NCI-H69 (cell line): ENCODE measurements around the gene PXK.
"Not testable (repeated sequence)": the region's sequence is repeated elsewhere in the genome, so short reads cannot be mapped to it uniquely, and the experiment has no call there.

ENCODE experiments used
- DNase-seq: peaks from one replicate; lab custom pipeline; 2025; lab: John Stamatoyannopoulos, UW

The PXK gene

DNA sequence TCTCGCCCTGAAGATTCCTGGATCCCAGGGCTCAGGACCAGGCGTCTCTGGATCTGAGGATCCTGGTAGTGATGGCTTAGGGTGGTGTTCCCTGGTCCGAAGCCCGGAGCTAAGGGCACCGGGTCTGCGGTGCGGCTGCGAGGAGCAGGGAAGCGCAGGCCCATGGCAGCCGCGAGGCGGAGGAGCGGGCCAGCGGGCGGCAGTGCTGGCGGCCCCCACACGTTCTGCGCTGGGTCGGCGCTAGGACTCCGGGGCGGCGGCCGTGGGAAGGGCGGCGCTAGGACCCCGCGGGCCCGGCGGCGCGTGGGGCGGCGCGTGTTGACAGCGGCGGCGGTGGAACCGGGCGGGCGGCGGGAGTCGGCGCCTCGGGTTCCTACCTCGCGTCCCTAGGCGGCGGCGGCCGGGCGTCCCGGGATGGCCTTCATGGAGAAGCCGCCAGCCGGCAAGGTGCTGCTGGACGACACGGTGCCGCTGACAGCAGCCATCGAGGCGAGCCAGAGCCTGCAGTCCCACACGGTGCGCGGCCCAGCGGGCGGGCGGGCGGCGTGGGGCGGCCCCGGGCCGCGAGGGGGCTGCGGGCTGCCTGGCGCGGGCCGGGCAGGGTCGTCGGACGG is at the start of gene PXK:
PXK (plus strand) TSS at position 318 of the 614 bp plus-strand sequence; CDS start at position 415, 97 bp downstream.
- peak; percentile 81 for DNase-seq

DNA sequence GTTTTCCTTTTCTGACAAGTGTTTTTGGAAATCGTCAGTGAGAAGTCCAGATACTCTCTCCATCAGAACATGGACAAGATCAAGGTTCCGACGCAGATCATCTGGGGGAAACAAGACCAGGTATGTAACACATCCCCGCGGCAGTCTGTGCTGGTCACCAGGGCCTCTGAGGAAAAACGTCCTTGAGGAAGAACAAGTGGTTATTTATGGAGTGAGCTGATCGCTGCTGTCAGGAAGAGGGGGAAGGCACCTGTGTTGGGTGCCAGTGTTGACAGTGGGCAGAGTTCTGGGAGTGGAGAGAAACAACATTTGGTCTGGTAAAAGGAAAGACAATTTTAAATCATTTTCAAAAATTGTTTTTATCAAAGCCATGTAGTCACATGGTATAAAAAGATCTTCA is 47.4 kb upstream of the PXK start:
- DNase-seq: no peak

DNA sequence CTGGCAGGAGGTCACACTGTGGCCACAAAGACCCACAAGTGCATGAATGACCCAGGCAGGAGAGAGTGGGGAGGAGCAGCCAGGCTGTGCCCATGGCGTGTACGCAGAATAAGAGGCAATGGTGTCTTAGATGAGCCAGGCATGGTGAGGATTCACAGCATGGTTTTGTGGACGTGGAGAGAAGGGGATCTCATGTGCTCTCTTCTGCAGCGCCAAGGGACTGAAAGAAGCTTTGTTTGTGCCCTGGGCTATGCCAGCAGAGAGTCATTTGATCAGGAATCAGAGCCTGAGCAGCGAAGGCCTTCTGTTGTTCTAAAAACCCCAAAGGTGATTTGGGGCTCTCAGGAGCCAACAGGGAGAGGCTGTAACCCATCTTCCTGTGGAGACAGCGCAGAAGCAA is 45.3 kb upstream of the PXK start:
- DNase-seq: no peak

DNA sequence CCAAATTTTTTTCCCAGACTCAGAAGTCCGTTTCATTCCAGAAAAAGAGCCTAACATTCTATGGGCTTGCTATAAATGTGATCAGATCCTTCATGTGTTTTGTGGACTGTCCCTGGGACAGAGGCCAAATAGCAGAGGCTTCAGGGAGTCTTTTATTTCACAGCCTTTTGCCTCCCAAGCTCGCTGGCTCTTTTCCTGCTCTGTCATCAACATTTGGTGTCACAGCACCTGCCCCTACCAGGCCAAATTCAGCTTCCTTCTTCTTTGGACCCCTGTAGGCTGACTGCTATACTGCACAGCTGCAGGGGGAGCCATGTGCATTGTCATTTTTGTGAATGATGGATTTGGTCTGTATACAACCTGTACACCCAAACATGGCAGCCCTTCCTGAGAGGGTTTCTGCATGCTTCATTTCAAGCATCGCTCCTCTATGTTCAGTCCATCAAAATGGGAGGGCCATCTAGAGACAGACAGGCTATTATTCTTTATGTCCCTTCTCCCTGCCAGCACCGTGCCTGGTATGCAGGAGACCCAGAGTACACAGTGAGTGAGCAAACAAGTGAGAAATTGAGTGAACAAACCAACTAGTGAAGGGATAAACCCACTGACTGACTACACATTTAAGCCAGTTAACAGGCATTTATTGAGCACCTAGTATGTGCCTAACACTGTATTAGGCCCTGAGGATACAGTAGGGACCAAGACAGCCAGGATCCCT is 44.5 kb upstream of the PXK start:
- DNase-seq: no peak

DNA sequence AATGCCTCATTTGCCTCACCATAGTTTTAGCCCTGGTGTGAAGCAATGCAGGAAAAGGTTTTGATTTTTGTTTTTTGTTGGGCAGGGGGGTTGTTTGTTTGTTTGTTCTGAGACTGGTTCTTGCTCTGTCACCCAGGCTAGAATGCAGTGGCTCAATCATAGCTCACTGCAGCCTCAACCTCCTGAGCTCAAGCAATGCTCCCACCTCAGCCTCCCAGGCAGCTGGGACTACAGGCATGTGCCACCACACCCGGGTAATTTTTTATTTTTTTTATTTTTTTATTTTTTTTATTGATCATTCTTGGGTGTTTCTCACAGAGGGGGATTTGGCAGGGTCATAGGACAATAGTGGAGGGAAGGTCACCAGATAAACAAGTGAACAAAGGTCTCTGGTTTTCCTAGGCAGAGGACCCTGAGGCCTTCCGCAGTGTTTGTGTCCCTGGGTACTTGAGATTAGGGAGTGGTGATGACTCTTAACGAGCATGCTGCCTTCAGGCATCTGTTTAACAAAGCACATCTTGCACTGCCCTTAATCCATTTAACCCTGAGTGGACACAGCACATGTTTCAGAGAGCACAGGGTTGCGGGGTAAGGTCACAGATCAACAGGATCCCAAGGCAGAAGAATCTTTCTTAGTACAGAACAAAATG is 43.6 kb upstream of the PXK start:
- not testable (repeated sequence) for DNase-seq

DNA sequence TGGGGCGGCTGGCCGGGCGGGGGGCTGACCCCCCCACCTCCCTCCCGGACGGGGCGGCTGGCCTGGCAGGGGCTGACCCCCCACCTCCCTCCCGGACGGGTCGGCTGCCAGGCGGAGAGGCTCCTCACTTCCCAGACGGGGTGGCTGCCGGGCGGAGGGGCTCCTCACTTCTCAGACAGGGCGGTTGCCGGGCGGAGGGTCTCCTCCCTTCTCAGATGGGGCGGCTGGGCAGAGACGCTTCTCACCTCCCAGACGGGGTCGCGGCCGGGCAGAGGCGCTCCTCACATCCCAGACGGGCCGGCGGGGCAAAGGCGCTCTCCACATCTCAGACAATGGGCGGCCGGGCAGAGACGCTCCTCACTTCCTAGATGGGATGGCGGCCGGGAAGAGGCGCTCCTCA is 42.2 kb upstream of the PXK start:
- not testable (repeated sequence) for DNase-seq

DNA sequence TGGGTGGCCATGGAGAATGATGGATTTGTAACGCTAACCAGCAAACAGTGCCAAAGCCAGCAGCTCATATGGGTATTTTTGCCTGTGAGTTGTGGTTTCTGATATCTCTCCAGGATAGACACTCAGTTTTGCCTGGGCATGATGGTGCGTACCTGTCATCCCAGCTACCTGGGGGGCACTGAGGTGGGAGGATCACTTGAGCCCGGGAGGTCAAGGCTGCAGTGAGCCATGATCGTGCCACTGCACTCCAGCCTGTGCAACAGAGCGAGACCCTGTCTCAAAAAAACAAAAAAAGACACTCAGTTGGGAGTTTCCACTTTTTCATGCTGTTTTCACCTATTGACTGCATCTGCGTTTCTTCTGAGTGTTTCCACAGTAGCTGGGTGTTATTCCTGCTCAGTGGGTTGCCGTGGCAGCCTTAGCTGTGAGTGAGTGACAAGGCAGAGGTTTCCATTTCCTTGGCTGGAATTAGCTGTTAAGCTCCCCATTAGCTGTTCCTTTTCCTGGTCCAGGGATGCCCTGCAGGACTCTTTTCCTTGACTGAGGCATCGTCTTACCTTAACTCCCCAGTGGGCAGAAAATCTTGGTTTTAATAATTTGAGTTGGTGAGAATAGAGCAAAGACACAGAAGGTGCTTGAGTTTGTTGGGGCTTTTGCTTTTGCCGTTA is 40.9 kb upstream of the PXK start:
- DNase-seq: no peak

DNA sequence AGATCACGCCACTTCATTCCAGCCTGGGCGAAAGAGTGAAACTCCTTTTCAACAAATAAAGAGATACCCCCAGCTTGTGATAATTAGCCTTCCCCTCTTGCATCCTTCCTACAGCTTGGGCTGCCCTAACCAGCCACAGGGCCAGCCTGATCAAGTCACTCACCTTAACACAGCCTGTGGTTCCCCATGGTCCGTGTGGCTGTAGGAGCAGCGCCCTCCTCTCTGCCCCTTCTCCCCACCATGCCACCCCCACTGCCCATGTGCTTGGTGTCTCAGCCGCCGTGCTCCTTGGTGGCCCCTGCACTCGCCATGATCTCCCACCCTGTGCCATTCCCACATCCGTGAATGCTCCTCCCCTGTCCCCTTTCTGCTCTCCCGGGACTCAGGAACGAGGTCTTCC is 39.8 kb upstream of the PXK start:
- DNase-seq: no peak

DNA sequence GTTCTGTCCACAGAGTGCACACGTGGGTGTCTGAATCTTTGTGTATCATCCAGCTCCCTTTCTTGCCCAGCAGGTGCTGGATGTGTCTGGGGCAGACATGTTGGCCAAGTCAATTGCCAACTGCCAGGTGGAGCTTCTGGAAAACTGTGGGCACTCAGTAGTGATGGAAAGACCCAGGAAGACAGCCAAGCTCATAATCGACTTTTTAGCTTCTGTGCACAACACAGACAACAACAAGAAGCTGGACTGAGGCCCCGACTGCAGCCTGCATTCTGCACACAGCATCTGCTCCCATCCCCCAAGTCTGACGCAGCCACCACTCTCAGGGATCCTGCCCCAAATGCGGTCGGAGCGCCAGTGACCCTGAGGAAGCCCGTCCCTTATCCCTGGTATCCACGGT is 39.2 kb upstream of the PXK start:
- no peak for DNase-seq

DNA sequence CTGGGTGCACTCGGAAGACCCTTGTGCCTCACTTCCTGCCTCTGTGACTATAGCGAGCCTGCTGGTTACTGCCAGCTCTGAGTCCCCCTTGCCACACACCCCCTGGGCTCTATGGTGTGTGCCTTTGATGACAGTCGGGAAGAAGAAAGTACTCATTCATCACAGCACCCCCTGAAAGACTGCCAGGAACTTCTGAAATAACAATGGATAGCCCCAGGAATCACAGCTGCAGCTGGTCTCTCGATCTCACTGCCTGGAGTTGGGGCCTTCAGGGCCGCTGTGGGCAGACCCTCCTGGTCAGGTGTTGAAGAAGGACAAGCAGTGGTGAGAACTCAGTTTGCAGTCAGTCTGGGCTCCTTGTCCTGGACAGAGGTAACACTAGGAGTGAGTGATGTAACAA is 36.4 kb upstream of the PXK start:
- DNase-seq: no peak

DNA sequence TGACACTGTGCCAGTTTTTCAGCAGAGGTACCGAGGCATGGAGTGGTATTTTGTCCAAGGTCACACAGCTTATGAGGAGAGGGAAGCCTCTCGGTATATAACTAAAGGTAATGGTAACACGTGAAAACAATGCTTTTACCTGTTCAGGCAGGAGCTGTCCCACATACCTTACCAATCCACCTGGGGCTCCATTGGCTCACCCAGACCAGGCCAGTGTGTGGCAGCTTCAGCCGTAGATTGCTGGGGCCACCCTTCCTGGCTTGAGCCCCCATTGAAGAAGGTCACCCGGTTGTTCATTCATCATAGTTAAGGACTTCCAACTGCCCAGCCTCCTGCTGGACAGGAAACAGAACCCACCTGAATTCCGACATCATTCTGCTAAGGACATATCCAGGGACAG is 35.8 kb upstream of the PXK start:
- no peak for DNase-seq

DNA sequence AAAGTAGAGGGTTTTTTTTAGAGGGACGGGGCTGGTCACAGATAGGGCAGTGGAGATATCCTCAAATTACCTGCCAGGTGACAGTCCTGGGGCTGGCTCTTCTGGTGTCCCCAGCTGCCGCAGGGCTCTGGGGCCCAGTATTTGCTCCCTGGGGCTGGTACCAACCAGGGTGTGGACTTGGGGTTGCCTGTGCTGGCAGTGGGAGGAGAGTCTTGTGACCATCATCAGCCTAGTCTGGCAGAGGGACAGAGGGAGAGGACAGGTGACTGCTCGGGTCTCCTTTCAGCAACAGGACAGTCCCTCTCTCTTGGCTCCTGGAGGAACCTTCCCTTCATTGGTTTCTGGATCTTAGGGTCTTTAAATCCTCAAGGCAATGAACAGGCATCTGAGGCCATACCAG is 34.5 kb upstream of the PXK start:
- DNase-seq: no peak

DNA sequence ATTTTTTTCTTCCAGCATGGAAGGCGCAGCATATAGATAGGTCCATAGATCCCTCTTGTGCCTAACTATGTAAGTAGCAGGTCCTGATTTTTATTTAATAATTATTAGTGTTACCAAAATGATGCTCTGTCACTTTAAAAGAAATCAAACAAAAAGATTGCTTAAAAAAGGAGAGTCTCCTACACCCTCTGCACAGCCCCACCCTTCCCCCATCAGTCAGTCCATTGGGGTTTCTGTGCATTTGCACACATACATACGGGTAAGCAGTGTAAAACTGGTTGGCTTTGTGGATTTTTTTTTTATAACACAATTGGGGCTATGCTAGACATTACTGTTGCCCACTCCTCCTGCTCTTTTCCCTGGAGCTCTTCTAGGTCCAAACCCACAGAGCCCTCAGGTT is 33.6 kb upstream of the PXK start:
- DNase-seq: no peak

DNA sequence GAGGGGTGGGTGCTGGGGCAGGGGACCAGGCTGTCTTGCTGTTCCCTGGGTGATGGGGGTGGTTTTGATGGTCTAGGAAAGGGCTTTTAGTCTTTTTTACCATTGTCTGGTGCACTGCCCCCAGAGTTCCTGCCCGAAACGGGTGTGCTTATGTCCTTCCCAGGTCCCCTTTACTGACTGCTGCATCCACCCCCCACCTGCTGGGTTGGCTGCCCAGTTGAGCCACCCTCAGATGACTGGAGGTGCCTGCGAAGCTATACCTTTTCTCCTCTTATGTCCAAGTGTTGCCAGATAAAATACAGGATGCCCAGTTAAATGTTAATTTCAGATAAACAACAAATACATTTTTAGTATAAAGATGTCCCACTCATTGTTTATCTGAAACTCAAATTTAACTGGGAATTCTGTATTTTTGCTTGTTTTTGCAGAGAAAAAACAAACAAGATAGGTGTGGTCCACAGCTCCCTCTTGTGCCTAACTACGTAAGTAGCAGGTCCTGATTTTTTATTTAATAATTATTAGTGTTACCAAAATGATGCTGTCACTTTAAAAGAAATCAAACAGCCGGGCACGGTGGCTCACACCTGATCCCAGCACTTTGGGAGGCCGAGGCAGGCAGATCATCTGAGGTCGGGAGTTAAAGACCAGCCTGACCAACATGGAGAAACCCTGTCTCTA is 32.7 kb upstream of the PXK start:
- peak; percentile 14 for DNase-seq

DNA sequence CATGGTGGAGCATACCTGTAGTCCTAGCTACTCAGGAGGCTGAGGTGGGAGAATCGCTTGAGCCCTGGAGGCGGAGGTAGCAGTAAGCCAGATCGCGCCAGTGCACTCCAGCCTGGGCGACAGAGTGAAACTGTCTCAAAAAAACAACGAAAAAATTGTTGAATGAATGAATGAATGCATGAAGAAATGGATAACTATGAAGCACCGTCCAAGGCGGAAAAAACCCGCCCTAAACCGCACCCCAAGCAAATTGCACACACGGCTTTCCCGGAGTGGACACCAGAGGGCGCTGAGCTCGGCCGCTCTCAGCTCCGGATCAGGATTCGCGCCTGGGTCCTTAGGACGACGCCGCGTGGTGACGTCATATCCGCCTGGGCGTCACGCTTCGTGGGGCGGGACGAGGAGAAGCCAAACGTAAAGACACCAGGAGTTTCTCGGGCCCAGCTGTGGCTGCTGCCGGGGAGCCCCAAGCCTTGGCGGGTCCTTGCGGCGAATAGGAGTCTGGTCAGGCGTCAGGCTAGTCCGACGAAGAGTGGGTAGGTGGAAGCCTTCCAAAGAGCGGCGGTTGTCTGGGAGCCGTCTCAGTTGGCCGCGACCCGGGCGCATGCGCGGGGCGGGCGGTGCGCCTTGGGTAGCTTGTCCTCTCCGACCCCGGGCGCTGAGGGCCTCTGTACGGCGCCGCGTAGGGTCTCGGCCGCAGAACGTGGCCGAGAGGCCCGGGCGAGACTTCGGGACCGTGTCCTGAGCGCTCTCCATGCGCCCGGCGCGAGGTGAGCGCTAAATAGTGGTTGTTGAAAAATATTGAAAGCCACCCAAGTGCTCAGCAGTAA is 26.6 kb upstream of the PXK start, which contains the start of the genes HTD2 and RPP14:
HTD2 (plus strand) TSS at position 639 of the 830 bp plus-strand sequence. CDS start 11,094 bp downstream, outside the sequence.
RPP14 (plus strand) TSS at position 364 of the 830 bp plus-strand sequence. CDS start 4,085 bp downstream, outside the sequence.
- DNase-seq: peak; percentile 95

DNA sequence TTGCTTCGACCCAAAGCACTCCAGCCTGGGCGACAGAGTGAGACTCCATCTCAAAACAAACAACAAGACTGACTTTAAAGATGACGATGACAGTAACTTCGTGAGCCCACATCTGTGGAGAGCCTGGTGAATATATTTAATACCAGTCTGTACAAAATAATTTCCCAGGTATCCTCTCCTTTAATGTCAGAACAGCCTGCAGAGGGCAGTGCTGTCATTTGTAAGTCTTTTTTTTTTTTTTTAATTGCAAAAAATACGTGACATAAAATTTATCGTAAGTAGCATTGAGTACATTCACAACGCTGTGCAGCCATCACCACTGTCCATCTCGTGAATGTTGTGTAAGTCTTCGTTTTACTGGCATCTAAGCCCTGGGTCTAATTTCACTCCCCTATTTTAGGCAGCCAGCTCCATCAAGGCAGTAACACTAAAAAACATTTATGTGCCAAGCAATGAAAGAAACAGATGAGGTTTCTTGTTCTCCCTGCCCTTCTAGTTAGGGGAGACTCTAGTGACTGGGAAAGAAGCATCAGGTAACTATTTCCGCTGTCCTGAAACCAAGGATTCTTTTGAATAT is 25.0 kb upstream of the PXK start:
- peak; percentile 23 for DNase-seq

DNA sequence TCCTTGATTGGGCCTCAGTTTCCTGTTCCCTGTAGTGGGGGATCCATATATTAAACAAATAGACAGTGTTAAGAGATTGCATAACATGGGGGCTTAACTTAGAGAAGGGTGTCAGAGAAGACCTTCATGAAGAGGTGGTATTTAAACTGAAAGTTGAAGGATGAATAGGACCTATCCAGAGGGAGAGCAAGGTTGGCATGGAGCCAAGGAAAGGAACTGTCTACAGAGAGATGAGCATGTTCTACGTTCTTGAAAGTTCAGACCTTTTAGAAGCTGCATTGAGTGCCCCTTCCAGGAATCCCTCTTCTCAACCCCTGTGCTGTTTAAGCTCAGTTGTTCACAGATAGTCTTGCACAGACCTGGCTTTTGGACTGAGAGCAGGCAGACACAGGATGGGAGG is 24.0 kb upstream of the PXK start:
- peak; percentile 2 for DNase-seq

DNA sequence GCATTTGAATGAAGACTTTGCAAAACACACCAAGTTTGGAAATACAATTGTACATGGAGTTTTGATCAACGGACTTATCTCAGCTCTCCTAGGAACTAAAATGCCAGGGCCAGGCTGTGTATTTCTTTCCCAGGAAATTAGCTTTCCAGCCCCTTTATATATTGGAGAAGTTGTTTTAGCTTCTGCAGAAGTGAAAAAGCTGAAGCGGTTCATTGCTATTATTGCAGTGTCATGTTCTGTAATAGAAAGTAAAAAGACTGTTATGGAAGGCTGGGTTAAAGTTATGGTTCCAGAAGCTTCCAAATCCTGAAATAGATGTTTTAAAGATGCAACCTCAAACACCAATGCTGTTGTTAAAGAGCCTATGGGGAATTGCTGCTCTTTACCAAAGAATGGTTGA is 14.9 kb upstream of the PXK start:
- no peak for DNase-seq

DNA sequence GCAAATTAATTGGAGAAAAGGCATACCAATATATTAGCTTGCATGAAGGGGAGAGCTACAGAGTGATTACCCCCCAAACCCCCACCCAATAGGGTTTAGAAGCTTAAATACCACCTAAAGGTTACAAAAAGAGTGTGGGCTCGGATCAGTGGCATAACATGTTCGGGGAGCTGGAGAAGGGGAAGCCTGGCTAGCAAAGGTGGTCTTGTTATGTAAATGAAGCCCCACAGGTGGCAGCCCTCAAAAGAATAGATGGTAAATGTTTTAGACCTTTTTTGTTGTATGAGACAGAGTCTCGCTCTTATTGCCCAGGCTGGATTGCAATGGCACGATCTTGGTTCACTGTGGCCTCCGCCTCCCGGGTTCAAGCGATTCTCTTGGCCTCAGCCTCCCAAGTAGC is 10.9 kb upstream of the PXK start:
- no peak for DNase-seq

DNA sequence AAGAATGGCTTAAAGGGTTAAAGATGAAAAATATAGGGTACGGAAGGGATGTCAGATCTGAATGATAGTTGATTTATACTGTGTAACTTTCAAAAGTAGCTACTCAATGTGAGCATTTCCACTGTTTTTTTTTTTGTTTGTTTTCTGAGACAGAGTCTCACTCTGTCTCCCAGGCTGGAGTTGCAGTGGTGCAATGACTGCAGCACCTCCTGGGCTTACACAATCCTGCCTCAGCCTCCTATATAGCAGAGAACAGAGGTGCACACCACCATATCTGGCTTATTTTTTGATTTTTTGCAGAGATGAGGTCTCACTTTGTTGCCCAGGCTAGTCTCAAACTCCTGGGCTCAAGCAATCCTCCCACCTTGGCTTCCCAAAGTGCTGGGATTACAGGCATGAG is 9.9 kb upstream of the PXK start:
- DNase-seq: no peak
